Upper lobe of right lung (tissue), 1 donor: Measurements from ENCODE around the gene GRK5. TPM values are rescaled to one million over a fixed set of nuclear protein-coding genes. Genes with fewer than 3 reads are reported as not detected.

Experiments used
- ATAC-seq: fragments of 200-7000 bp; cut with Tn5 transposase; one replicate; pipeline ENCODE4 v1.9.1; 2020; ENCODE audit warnings: mild to moderate bottlenecking, moderate library complexity
- DNase-seq: peaks from one replicate; pipeline ENCODE4 v3.0.0-alpha.2; 2020
- H3K27ac ChIP-seq: fragments of 200-600 bp; one replicate; pipeline ENCODE4 v1.8.0; 2022
- H3K27me3 ChIP-seq: fragments of 200-600 bp; one replicate; pipeline ENCODE4 v1.8.0; 2022; ENCODE audit warnings: mild to moderate bottlenecking
- H3K36me3 ChIP-seq: fragments of 200-600 bp; one replicate; pipeline ENCODE4 v1.8.0; 2022
- H3K4me1 ChIP-seq: fragments of 200-600 bp; one replicate; pipeline ENCODE4 v1.8.0; 2022
- H3K4me3 ChIP-seq: fragments of 200-600 bp; one replicate; pipeline ENCODE4 v1.8.0; 2022; ENCODE audit warnings: mild to moderate bottlenecking
- H3K9me3 ChIP-seq: fragments of 200-600 bp; one replicate; pipeline ENCODE4 v1.8.0; 2022
- intact Hi-C: fragments of 100-400 bp; cut with DNase I; formaldehyde crosslinking; loops from one replicate; pipeline ENCODE4 v1.11.0; 2022
- total RNA-seq: library from RNA; stranded (reverse); fragmentation: NEBNext Ultra II Directional; extraction: Animal tissue kit (Norgen Biotek cat#: 25700); gene quantifications from one replicate; pipeline ENCODE4 v1.2.1, GENCODE V29; 2021
- TF ChIP-seq, protein P1 (sequence below): fragments of 200-600 bp; IDR thresholded peaks from one replicate; pipeline ENCODE4 v1.8.0; 2022; ENCODE audit warnings: antibody characterized with exemption
- donor health status: DM: no; HTN: yes; CAD: no; lungs with severe emphysema.

Gene GRK5
- total RNA-seq, 1 donor from 2014 or later = 83.5 TPM

DNA sequence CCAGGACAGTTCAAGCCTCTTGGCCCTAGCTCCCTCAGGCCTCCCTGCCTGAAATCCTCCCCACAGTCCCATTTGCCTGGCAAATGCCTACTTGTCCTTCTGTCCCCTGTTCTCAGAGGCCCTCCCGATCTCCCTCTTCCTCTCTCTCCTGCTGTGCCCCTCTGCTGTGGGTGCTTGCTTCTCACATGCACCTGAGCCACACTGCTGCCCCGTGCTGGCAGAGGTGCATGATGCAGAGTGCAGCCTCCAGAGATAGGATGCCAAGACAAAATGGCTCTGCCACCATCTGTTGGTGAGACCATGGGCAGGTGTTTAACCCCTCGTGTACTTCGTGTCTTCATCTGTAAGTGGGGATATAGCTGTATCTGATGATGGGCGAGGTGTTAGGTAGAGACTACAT is 176.8 kb downstream of the GRK5 start:
- no peaks in the 10 kb centered on the region for H3K9me3 ChIP-seq
- H3K27me3 ChIP-seq = no peaks in the 10 kb centered on the region
- H3K4me1 ChIP-seq = peaks cover 7% of the 10 kb centered on the region
- intact Hi-C loops = no loop called here
- no peak for ATAC-seq
- H3K4me3 ChIP-seq = no peak overlapping the region
- H3K36me3 ChIP-seq = peaks cover 10% of the 10 kb centered on the region
- DNase-seq = no peak
- no peak overlapping the region for H3K27ac ChIP-seq
- TF ChIP-seq, protein P1, sequence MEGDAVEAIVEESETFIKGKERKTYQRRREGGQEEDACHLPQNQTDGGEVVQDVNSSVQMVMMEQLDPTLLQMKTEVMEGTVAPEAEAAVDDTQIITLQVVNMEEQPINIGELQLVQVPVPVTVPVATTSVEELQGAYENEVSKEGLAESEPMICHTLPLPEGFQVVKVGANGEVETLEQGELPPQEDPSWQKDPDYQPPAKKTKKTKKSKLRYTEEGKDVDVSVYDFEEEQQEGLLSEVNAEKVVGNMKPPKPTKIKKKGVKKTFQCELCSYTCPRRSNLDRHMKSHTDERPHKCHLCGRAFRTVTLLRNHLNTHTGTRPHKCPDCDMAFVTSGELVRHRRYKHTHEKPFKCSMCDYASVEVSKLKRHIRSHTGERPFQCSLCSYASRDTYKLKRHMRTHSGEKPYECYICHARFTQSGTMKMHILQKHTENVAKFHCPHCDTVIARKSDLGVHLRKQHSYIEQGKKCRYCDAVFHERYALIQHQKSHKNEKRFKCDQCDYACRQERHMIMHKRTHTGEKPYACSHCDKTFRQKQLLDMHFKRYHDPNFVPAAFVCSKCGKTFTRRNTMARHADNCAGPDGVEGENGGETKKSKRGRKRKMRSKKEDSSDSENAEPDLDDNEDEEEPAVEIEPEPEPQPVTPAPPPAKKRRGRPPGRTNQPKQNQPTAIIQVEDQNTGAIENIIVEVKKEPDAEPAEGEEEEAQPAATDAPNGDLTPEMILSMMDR = no peak

DNA sequence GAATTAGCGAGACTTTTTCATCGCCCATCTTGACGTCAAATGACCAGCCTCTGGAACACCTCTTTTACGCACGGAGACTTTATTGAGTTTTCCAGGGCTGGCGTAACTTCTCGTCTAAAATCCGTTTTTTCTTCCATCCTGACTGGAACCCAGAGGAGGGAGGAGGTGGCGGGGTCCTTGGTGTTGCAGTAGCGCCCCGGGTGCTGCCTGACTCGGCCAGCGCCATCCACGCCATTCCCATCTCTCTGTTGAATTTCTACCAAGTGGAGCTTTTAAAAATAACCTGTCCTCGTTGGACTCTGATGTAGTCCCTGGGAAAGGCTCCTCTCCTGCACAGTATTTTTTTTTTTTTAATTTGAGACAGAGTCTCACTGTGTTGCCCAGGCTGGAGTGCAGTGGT is 179.3 kb downstream of the GRK5 start:
- no peaks in the 10 kb centered on the region for H3K9me3 ChIP-seq
- intact Hi-C loops = no loop called here
- H3K36me3 ChIP-seq = peaks cover 4% of the 10 kb centered on the region
- H3K27ac ChIP-seq = no peak overlapping the region
- no peaks in the 10 kb centered on the region for H3K27me3 ChIP-seq
- TF ChIP-seq, protein P1 = no peak
- H3K4me3 ChIP-seq = no peak overlapping the region
- H3K4me1 ChIP-seq = peaks cover 7% of the 10 kb centered on the region
- DNase-seq (no peak), ATAC-seq (no peak)

DNA sequence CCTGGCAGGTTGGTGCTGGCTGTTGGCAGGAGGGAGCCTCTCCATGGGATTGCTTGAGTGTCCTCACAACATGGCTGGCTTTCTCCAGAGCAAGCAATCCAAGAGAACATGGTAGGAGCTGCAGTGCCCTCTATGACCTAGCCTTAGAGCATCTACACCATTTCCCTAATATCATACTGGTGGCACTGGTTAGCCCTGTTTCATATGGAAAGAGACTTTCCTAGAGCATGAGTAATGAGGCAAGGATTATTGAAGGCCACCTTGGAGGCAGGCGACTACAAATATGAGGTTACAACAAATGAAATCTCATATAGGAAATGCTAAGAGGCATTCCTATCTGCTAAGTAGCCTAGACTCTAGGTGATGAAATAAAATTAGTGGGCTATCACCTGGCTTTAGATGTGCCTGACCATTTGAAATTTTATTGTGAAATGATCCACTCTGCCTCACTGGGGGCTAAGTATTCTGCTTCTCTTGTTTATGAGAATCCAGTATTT is 181.5 kb downstream of the GRK5 start:
- no peaks in the 10 kb centered on the region for H3K9me3 ChIP-seq
- H3K4me1 ChIP-seq = no peaks in the 10 kb centered on the region
- H3K27ac ChIP-seq = no peak overlapping the region
- H3K36me3 ChIP-seq = no peaks in the 10 kb centered on the region
- DNase-seq (no peak), ATAC-seq (no peak)
- intact Hi-C loops = no loop called here
- H3K4me3 ChIP-seq = no peak overlapping the region
- TF ChIP-seq, protein P1 = no peak
- H3K27me3 ChIP-seq = no peaks in the 10 kb centered on the region

DNA sequence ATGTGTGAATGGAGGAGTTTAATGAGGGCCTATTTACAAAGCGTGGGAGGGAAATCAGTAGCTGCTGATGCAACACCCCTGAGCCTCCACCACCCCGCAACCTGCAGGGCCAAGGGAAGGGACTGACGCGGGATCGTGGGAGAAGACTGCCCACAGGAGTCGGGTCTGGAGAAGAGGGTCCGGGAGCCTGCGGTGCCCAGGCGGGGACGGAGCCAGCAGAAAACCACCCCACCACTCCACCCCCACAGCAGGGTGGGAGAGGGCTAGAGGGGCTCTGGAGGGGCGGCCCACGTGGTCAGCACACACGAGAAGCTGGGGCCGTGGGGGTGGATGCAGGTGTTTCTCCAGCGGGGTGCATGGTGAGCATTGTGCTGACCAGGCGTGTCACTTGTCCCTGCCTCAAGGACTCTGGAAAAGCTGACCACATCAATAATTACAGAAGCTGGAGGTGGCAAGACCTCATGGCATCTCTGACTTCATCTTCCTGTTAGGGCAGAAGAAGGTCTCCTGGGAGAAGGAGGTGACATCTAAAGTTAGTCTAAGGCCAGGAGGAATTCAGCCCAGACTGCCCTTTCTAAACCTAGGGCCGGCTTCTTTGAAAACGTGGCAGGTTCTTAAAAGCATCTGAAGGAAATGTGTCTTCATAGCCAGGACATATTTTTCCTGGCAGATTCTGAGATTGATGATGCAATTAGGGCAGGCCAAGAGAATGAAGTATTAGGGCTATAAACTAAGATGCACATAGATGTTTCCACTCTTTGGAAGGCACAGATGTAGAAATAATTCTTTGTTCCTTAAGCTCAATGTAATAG is 184.3 kb downstream of the GRK5 start:
- Histone ChIP-seq H3K9me3 (no peaks in the 10 kb centered on the region), H3K36me3 (no peaks in the 10 kb centered on the region), H3K27ac (no peak overlapping the region), H3K27me3 (no peaks in the 10 kb centered on the region), H3K4me1 (peaks cover 20% of the 10 kb centered on the region), H3K4me3 (no peak overlapping the region)
- DNase-seq (no peak), ATAC-seq (no peak)
- intact Hi-C loops = no loop called here
- TF ChIP-seq, protein P1 = no peak

DNA sequence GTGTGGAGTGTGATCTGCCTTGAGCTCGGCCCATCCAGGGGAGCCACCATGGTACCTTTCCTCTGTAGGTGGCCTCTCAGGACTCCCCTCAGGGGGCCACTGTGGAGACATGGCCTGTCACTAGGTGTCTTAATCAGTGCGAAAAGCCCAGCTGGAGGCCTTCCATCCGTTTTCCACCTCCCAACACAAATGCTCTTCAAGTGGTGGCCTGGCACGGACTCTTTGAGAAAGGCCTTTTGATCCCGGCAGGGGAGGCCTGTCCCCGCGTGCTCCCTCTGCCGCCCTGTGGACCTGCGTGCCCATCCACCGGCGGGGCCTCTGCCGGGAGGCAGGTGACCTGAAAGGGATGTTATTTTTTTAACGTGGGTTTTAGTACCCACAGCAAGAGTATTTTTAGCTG is 185.6 kb downstream of the GRK5 start:
- H3K27me3 ChIP-seq = no peaks in the 10 kb centered on the region
- DNase-seq (no peak), ATAC-seq (no peak)
- peak overlapping the region; percentile 36 for H3K27ac ChIP-seq
- H3K4me3 ChIP-seq = no peak overlapping the region
- no peaks in the 10 kb centered on the region for H3K9me3 ChIP-seq
- H3K4me1 ChIP-seq = peaks cover 21% of the 10 kb centered on the region
- TF ChIP-seq, protein P1 = no peak
- intact Hi-C loops = no loop called here
- H3K36me3 ChIP-seq = no peaks in the 10 kb centered on the region
